ENCODE results near the gene CFAP20.
A peak's percentile ranks its signal among the peaks of the same experiment; 100 is the strongest.

Gene CFAP20

DNA sequence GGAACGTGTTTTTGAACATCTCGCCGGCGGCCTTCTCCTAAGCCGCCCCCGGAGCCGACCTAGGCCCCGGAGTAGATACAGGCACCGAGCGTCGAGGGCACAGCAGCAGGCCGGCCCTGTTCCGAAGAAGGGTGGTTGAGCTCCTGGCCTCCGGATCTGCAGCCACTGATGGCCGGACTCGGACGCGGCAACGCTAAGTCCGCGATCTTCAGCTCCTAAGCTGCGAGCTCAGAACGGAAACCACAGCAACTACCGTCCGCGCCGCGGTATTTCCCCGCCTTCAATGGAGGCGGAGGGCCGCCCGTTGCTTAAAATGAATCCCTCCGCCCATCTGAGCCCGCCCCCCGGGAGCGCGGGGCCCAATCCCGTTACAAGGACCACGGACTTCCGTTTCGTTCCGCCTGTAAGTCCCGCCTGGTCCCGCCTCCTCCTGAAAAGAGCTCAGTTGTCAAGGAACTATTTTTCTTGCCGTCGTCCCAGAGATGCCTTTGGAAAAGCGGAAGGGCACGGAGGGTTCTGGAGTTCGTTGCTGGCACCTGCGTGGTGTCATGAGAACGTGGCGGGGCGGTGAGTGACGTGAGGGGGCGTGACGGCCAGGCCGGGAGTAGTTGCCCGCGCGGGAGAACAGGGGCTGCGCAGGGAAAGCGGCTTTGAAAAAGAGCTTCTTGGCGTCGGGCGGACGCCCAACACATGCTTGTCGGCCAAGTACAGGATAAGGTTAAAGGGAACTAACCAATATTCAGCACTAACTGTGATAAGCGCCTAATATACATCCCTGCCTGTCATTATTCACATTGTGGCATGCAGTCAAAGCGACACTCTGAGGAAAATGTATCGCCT is at the start of gene CFAP20:
CFAP20 (minus strand) TSS at position 285 of the 840 bp plus-strand sequence; CDS start at position 19, 266 bp downstream.
- TF ChIP-seq, protein P1, sequence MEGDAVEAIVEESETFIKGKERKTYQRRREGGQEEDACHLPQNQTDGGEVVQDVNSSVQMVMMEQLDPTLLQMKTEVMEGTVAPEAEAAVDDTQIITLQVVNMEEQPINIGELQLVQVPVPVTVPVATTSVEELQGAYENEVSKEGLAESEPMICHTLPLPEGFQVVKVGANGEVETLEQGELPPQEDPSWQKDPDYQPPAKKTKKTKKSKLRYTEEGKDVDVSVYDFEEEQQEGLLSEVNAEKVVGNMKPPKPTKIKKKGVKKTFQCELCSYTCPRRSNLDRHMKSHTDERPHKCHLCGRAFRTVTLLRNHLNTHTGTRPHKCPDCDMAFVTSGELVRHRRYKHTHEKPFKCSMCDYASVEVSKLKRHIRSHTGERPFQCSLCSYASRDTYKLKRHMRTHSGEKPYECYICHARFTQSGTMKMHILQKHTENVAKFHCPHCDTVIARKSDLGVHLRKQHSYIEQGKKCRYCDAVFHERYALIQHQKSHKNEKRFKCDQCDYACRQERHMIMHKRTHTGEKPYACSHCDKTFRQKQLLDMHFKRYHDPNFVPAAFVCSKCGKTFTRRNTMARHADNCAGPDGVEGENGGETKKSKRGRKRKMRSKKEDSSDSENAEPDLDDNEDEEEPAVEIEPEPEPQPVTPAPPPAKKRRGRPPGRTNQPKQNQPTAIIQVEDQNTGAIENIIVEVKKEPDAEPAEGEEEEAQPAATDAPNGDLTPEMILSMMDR (IDR thresholded peaks at IDR 0.05; ENCODE audit: borderline replicate concordance, insufficient read depth, low read depth, low read length), result no peak
- peak within 1 kb of the TSS; percentile 77 for H3K4me3 ChIP-seq (ENCODE audit: low read depth, low read length)

DNA sequence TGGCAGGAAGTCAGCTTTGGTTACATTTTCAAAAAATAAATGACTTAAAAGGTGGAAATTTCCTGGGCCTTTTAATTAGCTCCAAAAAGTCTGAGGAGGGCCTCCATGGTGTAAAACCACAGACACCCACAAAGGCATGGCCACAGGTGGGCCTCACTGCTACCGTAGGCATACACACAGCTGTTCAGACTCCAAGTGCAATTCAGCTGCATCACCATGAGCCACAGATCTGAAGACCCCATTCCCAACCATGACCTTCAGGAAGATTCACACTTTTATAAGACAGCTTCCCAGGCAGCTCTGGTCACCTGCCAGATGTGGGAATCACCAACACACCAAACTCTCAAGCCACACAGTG is 48.2 kb upstream of the CFAP20 start:
- no peak overlapping the region for H3K4me3 ChIP-seq (ENCODE audit: low read depth, low read length)
- TF ChIP-seq, protein P1 (IDR thresholded peaks at IDR 0.05; ENCODE audit: borderline replicate concordance, insufficient read depth, low read depth, low read length), result no peak

DNA sequence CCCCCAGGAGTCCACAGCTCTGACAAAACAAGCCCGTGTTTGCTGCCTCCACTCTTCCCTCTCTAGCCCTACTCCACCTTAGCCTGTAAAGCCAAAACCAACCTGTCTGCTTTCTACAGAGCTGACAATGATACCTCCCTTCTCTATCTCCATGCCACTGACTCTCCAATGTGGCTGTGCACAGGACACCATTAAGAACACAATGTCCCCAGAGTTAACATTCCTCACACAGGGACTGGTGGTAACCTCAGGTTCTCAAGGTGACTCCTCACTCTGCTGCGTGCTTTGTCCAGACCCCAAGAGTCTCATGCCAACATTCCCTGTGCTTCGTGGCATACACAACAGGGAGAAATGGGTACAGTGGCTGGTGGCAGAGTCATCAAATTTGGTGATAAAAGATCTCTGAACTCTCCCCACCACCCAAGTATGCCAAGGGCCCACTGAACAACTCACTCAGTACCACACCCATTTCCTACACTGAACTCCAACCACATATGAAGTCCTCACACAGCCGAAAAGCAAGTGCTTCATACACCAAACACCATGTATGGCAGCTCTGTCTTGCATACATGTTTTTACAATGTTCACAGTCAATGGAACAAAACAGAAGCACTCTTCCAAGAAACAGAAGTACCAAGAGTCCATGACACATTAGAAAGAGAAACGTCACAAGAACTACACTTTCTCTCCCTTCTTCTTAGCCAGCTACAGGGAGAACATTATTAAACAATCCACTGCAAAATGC is 47.6 kb upstream of the CFAP20 start:
- TF ChIP-seq, protein P1 (IDR thresholded peaks at IDR 0.05; ENCODE audit: borderline replicate concordance, insufficient read depth, low read depth, low read length), result no peak
- H3K4me3 ChIP-seq (ENCODE audit: low read depth, low read length), result no peak overlapping the region

DNA sequence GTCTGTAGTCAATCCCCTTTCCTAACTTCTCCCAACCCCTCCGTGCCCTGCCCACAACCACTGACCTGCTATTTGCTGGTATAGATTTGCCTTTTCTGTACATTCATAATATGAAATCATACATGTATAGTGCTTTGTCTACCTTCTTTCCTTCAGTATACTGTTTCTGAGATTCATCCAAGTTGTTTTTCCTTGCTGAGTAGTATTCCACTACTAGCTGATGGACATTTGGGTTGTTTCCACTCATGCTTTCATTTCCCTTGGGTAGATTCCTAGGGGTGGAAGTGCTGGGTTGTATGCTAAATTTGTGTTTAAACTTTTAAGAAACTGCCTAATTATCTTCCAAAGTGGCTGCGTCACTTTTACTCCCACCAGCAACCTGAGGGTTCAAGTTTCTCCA is 41.0 kb upstream of the CFAP20 start:
- no peak overlapping the region for H3K4me3 ChIP-seq (ENCODE audit: low read depth, low read length)
- TF ChIP-seq, protein P1 (IDR thresholded peaks at IDR 0.05; ENCODE audit: borderline replicate concordance, insufficient read depth, low read depth, low read length), result no peak

DNA sequence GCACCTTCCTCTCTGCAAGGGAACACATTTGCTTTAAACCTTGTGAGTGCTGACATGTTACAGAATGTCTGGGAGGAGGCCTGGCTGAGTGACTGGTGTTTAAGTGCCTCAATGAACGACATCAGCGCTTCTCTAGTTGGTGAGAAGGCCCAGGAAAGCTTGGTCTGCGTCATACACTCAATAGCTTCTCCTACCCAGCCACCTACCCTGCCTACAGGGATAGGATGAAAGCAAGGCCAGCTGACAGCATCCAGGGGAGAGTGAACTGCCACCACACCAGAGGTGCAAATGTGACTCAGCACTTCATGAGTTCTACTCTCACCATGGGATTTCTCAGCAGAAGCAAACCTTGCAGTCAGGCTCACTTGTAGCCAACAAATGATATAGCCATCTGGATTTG is 31.7 kb upstream of the CFAP20 start:
- no peak overlapping the region for H3K4me3 ChIP-seq (ENCODE audit: low read depth, low read length)
- TF ChIP-seq, protein P1 (IDR thresholded peaks at IDR 0.05; ENCODE audit: borderline replicate concordance, insufficient read depth, low read depth, low read length), result no peak

DNA sequence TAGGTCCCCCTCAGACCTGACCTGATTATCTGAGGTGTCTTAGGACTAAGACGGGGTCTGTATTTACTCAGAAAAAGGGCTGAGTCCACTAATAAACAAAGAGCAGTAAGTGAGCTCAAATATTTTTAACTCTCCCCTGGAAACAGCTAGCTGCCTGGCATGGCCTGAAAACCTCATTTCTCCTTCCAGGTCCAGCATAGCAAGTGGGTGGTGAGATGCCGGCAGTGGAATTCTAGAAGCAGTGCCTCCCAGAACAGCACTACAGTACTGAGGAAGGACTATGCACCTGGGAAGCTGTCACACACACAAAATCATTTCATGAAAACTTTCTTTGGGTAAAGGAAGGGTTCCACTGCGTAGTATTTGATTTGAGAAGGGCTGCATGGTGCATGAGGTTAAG is 29.5 kb upstream of the CFAP20 start:
- TF ChIP-seq, protein P1 (IDR thresholded peaks at IDR 0.05; ENCODE audit: borderline replicate concordance, insufficient read depth, low read depth, low read length), result no peak

More for the DNA sequence above, 29.5 kb upstream of the CFAP20 start:
- no peak overlapping the region for H3K4me3 ChIP-seq (ENCODE audit: low read depth, low read length)

Measured in GM12875 (cell line).